ENCODE results near the gene GSTT2B. TPM values are rescaled to one million over a fixed set of nuclear protein-coding genes. Genes with fewer than 3 reads are reported as not detected.
"Not testable (repeated sequence)": the region's sequence is repeated elsewhere in the genome, so short reads cannot be mapped to it uniquely, and the experiment has no call there.

Gene GSTT2B
- polyA plus RNA-seq, 3 donors: 6.2 to 12.9 (median 10.0) TPM

GRCh38 chr22:23989583-23990244 lies 28.7 kb upstream of the GSTT2B start:
- not testable (repeated sequence) for H3K27ac ChIP-seq (ENCODE audit: low read depth, low read length)
- 65 to 95% (median 82%) methylated on average over 1 to 2 of the region's 3 CpGs for WGBS, 3 donors

GRCh38 chr22:23986538-23987178 lies 25.7 kb upstream of the GSTT2B start:
- H3K27ac ChIP-seq (ENCODE audit: low read depth, low read length): not testable (repeated sequence)
- WGBS, 3 donors: 75 to 84% methylated on average over 4 of the region's 4 CpGs; no CpG with 5 or more reads in 1 of the 3 donors

GRCh38 chr22:23986089-23986488 lies 25.1 kb upstream of the GSTT2B start:
- WGBS, 3 donors: 83 to 84% methylated on average over 8 of the region's 8 CpGs; no CpG with 5 or more reads in 1 of the 3 donors
- H3K27ac ChIP-seq (ENCODE audit: low read depth, low read length): not testable (repeated sequence)

GRCh38 chr22:23984430-23984829 lies 23.4 kb upstream of the GSTT2B start:
- WGBS, 3 donors: 41 to 42% methylated on average over 6 of the region's 6 CpGs; no CpG with 5 or more reads in 1 of the 3 donors
- H3K27ac ChIP-seq (ENCODE audit: low read depth, low read length): no peak overlapping the region

- H3K27ac ChIP-seq (ENCODE audit: low read depth, low read length): not testable (repeated sequence)
- 32 to 53% (median 48%) methylated on average over 4 to 5 of the region's 7 CpGs for WGBS, 3 donors
Measured at GRCh38 chr22:23980567-23980966, 19.6 kb upstream of the GSTT2B start.

- H3K27ac ChIP-seq (ENCODE audit: low read depth, low read length): not testable (repeated sequence)
- WGBS, 3 donors: no CpG with 5 or more reads among the region's 41 CpGs
Measured at GRCh38 chr22:23979557-23980240, 18.7 kb upstream of the GSTT2B start, which contains the start of gene GSTT2. Gene GSTT2 (plus strand): TSS chr22:23980134.

- H3K27ac ChIP-seq (ENCODE audit: low read depth, low read length): not testable (repeated sequence)
- WGBS, 3 donors: 79 to 91% (median 89%) methylated on average over 4 to 7 of the region's 12 CpGs
Measured at GRCh38 chr22:23977304-23977703, 16.3 kb upstream of the GSTT2B start.

- H3K27ac ChIP-seq (ENCODE audit: low read depth, low read length): not testable (repeated sequence)
- WGBS, 3 donors: 21 to 31% (median 22%) methylated on average over 6 to 8 of the region's 27 CpGs
Measured at GRCh38 chr22:23974836-23975352, 13.9 kb upstream of the GSTT2B start.

GRCh38 chr22:23974345-23974744 lies 13.3 kb upstream of the GSTT2B start, which contains the start of gene DDT:
Gene DDT (minus strand): TSS chr22:23974441. CDS start chr22:23974414, 27 bp downstream.
- not testable (repeated sequence) for H3K27ac ChIP-seq (ENCODE audit: low read depth, low read length)
- no CpG with 5 or more reads among the region's 29 CpGs for WGBS, 3 donors

GRCh38 chr22:23971927-23972326 lies 10.9 kb upstream of the GSTT2B start:
- WGBS, 3 donors: 78 to 92% (median 86%) methylated on average over 3 of the region's 3 CpGs
- H3K27ac ChIP-seq (ENCODE audit: low read depth, low read length): not testable (repeated sequence)

GRCh38 chr22:23970816-23971486 lies 10.0 kb upstream of the GSTT2B start:
- 40 to 70% (median 66%) methylated on average over 6 of the region's 6 CpGs for WGBS, 3 donors
- H3K27ac ChIP-seq (ENCODE audit: low read depth, low read length): no peak overlapping the region

- no peak overlapping the region for H3K27ac ChIP-seq (ENCODE audit: low read depth, low read length)
- WGBS, 3 donors: 59 to 86% (median 69%) methylated on average over 5 of the region's 5 CpGs
Measured at GRCh38 chr22:23970201-23970641, 9.2 kb upstream of the GSTT2B start.

- WGBS, 3 donors: 79 to 93% (median 91%) methylated on average over 3 of the region's 3 CpGs
- no peak overlapping the region for H3K27ac ChIP-seq (ENCODE audit: low read depth, low read length)
Measured at GRCh38 chr22:23969071-23969470, 8.1 kb upstream of the GSTT2B start.

- H3K27ac ChIP-seq (ENCODE audit: low read depth, low read length): not testable (repeated sequence)
- no CpG with 5 or more reads among the region's 30 CpGs for WGBS, 3 donors
Measured at GRCh38 chr22:23966568-23966967, 5.6 kb upstream of the GSTT2B start, which contains the start of gene DDTL. Gene DDTL (plus strand): TSS chr22:23966888. CDS start chr22:23966915, 27 bp downstream.

- no CpG with 5 or more reads among the region's 18 CpGs for WGBS, 3 donors
- not testable (repeated sequence) for H3K27ac ChIP-seq (ENCODE audit: low read depth, low read length)
Measured at GRCh38 chr22:23966094-23966493, 5.1 kb upstream of the GSTT2B start.

GRCh38 chr22:23956301-23956900 lies 4.6 kb downstream of the GSTT2B start:
- not testable (repeated sequence) for H3K27ac ChIP-seq (ENCODE audit: low read depth, low read length)
- WGBS, 3 donors: 26 to 32% (median 28%) methylated on average over 12 of the region's 12 CpGs

GRCh38 chr22:23955886-23956285 lies 5.1 kb downstream of the GSTT2B start:
- H3K27ac ChIP-seq (ENCODE audit: low read depth, low read length): not testable (repeated sequence)
- 76 to 81% (median 76%) methylated on average over 6 of the region's 8 CpGs for WGBS, 3 donors

- not testable (repeated sequence) for H3K27ac ChIP-seq (ENCODE audit: low read depth, low read length)
- WGBS, 3 donors: 73 to 88% (median 76%) methylated on average over 5 to 6 of the region's 6 CpGs
Measured at GRCh38 chr22:23954991-23955305, 6.0 kb downstream of the GSTT2B start.
